ENCODE measurements around the gene ADGRD1. TPM values are rescaled to one million over a fixed set of nuclear protein-coding genes. Genes with fewer than 3 reads are reported as not detected.

The ADGRD1 gene
- total RNA-seq, 1 experiment from 2014 or later = 0.77 TPM

DNA sequence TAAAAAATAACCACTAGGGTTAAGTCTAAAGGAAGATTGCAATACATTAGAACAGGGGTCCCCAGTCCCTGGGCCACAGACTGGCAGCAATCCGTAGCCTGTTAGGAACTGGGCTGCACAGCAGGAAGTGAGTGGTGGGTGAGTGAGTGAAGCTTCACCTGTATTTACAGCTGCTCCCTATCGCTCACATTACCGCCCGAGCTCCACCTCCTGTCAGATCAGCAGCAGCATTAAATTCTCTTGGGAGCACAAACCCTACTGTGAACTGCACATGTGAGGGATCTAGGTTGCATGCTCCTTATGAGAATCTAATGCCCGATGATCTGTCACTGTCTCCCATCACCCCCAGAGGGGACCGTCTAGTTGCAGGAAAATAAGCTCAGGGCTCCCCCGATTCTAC lies 15.5 kb downstream of the ADGRD1 start:
- ChIA-PET POLR2A (no interaction called here), CTCF (no interaction called here)
- DNase-seq (ENCODE audit: low spot score) (no peak), ATAC-seq (no peak)
- H3K4me1 Mint-ChIP-seq = no peaks in the 10 kb centered on the region
- no peak overlapping the region for H3K27ac Mint-ChIP-seq
- H3K9me3 Mint-ChIP-seq = peaks cover 4% of the 10 kb centered on the region; the same call in 1 of the 2 replicates
- H3K36me3 Mint-ChIP-seq = no peaks in the 10 kb centered on the region
- TF ChIP-seq, protein P1, sequence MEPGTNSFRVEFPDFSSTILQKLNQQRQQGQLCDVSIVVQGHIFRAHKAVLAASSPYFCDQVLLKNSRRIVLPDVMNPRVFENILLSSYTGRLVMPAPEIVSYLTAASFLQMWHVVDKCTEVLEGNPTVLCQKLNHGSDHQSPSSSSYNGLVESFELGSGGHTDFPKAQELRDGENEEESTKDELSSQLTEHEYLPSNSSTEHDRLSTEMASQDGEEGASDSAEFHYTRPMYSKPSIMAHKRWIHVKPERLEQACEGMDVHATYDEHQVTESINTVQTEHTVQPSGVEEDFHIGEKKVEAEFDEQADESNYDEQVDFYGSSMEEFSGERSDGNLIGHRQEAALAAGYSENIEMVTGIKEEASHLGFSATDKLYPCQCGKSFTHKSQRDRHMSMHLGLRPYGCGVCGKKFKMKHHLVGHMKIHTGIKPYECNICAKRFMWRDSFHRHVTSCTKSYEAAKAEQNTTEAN (CRISPR knock-in tag; IDR thresholded peaks at IDR 0.05) = no peak
- TF ChIP-seq ZNF232 (CRISPR knock-in tag; IDR thresholded peaks at IDR 0.05) (no peak), ELF4 (CRISPR knock-in tag; IDR thresholded peaks at IDR 0.05; ENCODE audit: low read depth) (no peak), OVOL2 (CRISPR knock-in tag; IDR thresholded peaks at IDR 0.05; ENCODE audit: borderline replicate concordance) (no peak)
- TF ChIP-seq, protein P2, sequence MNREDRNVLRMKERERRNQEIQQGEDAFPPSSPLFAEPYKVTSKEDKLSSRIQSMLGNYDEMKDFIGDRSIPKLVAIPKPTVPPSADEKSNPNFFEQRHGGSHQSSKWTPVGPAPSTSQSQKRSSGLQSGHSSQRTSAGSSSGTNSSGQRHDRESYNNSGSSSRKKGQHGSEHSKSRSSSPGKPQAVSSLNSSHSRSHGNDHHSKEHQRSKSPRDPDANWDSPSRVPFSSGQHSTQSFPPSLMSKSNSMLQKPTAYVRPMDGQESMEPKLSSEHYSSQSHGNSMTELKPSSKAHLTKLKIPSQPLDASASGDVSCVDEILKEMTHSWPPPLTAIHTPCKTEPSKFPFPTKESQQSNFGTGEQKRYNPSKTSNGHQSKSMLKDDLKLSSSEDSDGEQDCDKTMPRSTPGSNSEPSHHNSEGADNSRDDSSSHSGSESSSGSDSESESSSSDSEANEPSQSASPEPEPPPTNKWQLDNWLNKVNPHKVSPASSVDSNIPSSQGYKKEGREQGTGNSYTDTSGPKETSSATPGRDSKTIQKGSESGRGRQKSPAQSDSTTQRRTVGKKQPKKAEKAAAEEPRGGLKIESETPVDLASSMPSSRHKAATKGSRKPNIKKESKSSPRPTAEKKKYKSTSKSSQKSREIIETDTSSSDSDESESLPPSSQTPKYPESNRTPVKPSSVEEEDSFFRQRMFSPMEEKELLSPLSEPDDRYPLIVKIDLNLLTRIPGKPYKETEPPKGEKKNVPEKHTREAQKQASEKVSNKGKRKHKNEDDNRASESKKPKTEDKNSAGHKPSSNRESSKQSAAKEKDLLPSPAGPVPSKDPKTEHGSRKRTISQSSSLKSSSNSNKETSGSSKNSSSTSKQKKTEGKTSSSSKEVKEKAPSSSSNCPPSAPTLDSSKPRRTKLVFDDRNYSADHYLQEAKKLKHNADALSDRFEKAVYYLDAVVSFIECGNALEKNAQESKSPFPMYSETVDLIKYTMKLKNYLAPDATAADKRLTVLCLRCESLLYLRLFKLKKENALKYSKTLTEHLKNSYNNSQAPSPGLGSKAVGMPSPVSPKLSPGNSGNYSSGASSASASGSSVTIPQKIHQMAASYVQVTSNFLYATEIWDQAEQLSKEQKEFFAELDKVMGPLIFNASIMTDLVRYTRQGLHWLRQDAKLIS (CRISPR knock-in tag; IDR thresholded peaks at IDR 0.05; ENCODE audit: borderline replicate concordance) = no peak
- TF ChIP-seq, protein P3, sequence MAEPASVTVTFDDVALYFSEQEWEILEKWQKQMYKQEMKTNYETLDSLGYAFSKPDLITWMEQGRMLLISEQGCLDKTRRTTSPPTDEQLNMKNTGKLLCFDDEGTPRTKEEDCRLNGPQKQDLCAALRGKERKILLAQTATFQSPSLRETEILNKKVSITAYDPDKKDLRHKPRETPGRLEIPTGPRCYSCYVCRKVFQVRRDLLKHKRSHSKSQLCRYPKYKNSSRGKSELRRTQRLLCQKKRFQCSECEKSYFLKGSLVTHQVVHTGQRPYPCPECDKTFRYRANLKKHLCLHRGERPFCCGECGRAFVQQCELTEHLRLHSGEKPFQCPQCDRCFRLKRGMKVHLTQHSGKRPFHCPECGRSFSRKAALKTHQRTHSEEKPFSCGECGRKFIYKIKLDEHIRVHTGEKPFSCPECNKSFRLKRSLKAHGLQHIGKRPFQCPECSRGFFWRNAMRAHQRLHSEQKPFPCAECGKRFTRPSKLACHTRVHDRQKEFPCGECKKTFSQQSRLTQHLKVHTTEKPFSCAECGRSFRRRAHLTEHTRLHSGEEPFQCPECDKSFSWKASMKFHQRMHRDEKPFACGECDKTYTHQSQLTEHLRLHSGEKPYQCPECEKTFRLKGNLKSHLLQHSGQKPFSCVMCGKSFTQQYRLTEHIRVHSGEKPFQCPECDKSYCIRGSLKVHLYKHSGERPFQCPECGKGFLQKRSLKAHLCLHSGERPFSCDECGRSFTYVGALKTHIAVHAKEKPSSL (CRISPR knock-in tag; conservative IDR thresholded peaks at IDR 0.05) = no peak
- TF ChIP-seq, protein P4, sequence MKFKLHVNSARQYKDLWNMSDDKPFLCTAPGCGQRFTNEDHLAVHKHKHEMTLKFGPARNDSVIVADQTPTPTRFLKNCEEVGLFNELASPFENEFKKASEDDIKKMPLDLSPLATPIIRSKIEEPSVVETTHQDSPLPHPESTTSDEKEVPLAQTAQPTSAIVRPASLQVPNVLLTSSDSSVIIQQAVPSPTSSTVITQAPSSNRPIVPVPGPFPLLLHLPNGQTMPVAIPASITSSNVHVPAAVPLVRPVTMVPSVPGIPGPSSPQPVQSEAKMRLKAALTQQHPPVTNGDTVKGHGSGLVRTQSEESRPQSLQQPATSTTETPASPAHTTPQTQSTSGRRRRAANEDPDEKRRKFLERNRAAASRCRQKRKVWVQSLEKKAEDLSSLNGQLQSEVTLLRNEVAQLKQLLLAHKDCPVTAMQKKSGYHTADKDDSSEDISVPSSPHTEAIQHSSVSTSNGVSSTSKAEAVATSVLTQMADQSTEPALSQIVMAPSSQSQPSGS (CRISPR knock-in tag; IDR thresholded peaks at IDR 0.05; ENCODE audit: borderline replicate concordance, low read depth) = no peak
- no peak overlapping the region for H3K4me3 Mint-ChIP-seq
- H3K27me3 Mint-ChIP-seq (ENCODE audit: low read depth) = no peaks in the 10 kb centered on the region

DNA sequence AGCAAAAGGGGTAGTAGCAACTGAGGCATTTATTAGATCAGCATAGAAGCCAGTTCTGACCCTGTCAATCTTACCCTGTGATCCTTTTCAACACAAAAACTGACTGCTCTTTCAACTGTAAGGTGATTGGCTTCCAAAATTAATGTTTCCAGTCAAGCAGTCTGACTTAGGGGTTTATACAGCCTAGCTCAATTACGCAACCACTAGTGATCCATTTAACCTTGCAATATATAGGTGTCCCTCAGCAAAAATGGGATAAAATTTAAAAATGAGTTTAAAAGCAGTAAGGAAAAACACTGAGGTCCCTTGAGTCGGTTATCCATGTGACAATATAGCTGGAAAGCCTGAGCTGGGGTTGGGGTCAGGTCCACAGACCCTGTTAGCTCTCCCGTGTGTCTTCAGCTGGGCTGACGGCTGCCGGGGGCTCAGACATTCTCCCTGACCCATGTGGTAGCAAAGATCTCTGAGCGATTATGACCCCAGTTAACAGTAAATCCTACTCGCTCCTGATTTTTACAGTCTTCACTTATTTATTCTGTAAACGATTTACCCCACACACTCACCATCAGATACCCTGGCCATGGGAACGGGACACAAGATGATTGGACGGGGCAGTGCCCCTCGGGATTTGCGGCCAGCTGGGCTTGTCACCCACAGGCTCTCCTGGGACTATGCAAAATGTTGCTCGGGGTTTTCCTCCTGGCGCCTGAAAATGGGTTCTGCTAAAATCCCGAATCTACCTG lies 16.6 kb downstream of the ADGRD1 start:
- Mint-ChIP-seq H3K4me1 (no peaks in the 10 kb centered on the region), H3K27ac (no peak overlapping the region), H3K9me3 (peaks cover 4% of the 10 kb centered on the region; the same call in 1 of the 2 replicates), H3K27me3 (ENCODE audit: low read depth) (no peaks in the 10 kb centered on the region), H3K4me3 (no peak overlapping the region), H3K36me3 (no peaks in the 10 kb centered on the region)
- DNase-seq (ENCODE audit: low spot score) (no peak), ATAC-seq (no peak)
- POLR2A ChIA-PET = no interaction called here
- CTCF ChIA-PET = no interaction called here
- no peak for TF ChIP-seq MXD4 (CRISPR knock-in tag; IDR thresholded peaks at IDR 0.05; ENCODE audit: borderline replicate concordance)
- no peak for TF ChIP-seq PRRX2 (CRISPR knock-in tag; IDR thresholded peaks at IDR 0.05)
- TF ChIP-seq ZNF263 (CRISPR knock-in tag; IDR thresholded peaks at IDR 0.05; ENCODE audit: low read depth) = no peak
- TF ChIP-seq, protein P5, sequence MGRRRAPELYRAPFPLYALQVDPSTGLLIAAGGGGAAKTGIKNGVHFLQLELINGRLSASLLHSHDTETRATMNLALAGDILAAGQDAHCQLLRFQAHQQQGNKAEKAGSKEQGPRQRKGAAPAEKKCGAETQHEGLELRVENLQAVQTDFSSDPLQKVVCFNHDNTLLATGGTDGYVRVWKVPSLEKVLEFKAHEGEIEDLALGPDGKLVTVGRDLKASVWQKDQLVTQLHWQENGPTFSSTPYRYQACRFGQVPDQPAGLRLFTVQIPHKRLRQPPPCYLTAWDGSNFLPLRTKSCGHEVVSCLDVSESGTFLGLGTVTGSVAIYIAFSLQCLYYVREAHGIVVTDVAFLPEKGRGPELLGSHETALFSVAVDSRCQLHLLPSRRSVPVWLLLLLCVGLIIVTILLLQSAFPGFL (CRISPR knock-in tag; IDR thresholded peaks at IDR 0.05; ENCODE audit: borderline replicate concordance) = no peak
- TF ChIP-seq NFATC4 (CRISPR knock-in tag; IDR thresholded peaks at IDR 0.05) = no peak
- no peak for TF ChIP-seq ZNF232 (CRISPR knock-in tag; IDR thresholded peaks at IDR 0.05)
- TF ChIP-seq, protein P6, sequence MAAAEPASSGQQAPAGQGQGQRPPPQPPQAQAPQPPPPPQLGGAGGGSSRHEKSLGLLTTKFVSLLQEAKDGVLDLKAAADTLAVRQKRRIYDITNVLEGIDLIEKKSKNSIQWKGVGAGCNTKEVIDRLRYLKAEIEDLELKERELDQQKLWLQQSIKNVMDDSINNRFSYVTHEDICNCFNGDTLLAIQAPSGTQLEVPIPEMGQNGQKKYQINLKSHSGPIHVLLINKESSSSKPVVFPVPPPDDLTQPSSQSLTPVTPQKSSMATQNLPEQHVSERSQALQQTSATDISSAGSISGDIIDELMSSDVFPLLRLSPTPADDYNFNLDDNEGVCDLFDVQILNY (CRISPR knock-in tag; IDR thresholded peaks at IDR 0.05) = no peak
- no peak for TF ChIP-seq ZNF423 (CRISPR knock-in tag; IDR thresholded peaks at IDR 0.05)
- no peak for TF ChIP-seq NR2C2 (CRISPR knock-in tag; IDR thresholded peaks at IDR 0.05)
- TF ChIP-seq FOXK1 (CRISPR knock-in tag; IDR thresholded peaks at IDR 0.05) = no peak
- TF ChIP-seq, protein P7, sequence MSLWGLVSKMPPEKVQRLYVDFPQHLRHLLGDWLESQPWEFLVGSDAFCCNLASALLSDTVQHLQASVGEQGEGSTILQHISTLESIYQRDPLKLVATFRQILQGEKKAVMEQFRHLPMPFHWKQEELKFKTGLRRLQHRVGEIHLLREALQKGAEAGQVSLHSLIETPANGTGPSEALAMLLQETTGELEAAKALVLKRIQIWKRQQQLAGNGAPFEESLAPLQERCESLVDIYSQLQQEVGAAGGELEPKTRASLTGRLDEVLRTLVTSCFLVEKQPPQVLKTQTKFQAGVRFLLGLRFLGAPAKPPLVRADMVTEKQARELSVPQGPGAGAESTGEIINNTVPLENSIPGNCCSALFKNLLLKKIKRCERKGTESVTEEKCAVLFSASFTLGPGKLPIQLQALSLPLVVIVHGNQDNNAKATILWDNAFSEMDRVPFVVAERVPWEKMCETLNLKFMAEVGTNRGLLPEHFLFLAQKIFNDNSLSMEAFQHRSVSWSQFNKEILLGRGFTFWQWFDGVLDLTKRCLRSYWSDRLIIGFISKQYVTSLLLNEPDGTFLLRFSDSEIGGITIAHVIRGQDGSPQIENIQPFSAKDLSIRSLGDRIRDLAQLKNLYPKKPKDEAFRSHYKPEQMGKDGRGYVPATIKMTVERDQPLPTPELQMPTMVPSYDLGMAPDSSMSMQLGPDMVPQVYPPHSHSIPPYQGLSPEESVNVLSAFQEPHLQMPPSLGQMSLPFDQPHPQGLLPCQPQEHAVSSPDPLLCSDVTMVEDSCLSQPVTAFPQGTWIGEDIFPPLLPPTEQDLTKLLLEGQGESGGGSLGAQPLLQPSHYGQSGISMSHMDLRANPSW (CRISPR knock-in tag; conservative IDR thresholded peaks at IDR 0.05; ENCODE audit: low read depth) = no peak
- TF ChIP-seq, protein P8, sequence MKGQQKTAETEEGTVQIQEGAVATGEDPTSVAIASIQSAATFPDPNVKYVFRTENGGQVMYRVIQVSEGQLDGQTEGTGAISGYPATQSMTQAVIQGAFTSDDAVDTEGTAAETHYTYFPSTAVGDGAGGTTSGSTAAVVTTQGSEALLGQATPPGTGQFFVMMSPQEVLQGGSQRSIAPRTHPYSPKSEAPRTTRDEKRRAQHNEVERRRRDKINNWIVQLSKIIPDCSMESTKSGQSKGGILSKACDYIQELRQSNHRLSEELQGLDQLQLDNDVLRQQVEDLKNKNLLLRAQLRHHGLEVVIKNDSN (CRISPR knock-in tag; IDR thresholded peaks at IDR 0.05) = no peak
- no peak for TF ChIP-seq ETV6 (CRISPR knock-in tag; IDR thresholded peaks at IDR 0.05)
- no peak for TF ChIP-seq CREM (CRISPR knock-in tag; IDR thresholded peaks at IDR 0.05)

All from WTC11 (cell line).